ENCODE measurements around the gene RALGPS2. TPM values are rescaled to one million over a fixed set of nuclear protein-coding genes. Genes with fewer than 3 reads are reported as not detected.

Gene RALGPS2
- total RNA-seq, 1 experiment from 2014 or later = 19.3 TPM

DNA sequence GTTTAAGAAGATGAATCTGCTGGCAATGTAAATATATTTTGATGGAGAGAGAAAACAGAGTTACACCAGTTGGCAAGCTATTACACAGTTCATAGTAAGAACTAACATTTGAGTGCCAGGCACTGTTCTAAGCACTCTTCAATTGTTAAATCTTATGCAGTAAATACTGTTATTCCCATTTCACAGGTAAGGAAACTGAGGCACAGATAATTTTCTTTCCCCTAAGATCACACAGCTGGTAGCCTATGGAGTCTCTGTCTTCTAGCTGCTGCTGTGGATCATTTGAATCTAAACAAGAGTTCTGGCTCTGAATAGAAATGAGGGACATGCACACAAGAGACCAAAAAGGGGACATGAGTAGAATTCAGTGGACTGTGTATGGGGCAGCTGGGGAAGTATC, 137.8 kb downstream of the RALGPS2 start:
- H3K4me3 ChIP-seq (ENCODE audit: low read length) = no peak overlapping the region
- no peaks in the 10 kb centered on the region for H3K79me2 ChIP-seq (ENCODE audit: low read length)

DNA sequence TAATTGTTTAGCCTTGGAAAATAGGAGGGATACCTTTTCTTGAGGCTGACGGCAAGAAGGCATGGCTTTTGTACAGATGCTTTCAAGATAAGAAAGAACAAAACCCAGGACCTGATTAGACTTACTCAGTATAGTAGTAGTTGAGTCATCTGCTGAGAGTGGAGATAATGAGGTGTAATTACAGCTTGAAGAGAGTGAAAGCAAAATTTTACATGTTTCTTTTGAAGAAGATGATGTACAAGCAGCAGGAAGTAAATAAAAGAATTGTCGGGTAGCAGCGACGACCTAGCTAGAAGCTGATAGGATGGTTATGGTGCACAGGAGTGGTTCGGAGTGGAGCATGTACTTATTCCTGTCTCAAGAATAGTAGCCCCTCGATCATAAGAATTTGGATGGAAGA, 139.3 kb downstream of the RALGPS2 start:
- no peaks in the 10 kb centered on the region for H3K27me3 ChIP-seq (ENCODE audit: low read length)
- BruUV-seq (replicated peaks) = no TSS peak
- H3K36me3 ChIP-seq (ENCODE audit: low read depth, low read length) = no peaks in the 10 kb centered on the region
- ChIA-PET CTCF (no interaction called here), POLR2A (ENCODE audit: unreplicated experiment) (no interaction called here)
- DNase-seq (no peak), ATAC-seq (no peak)
- no peaks in the 10 kb centered on the region for H3K9me2 ChIP-seq (replicated peaks; ENCODE audit: low read length)
- intact Hi-C loops (cut with micrococcal nuclease) = no loop called here
- no peak overlapping the region for H2AFZ ChIP-seq (ENCODE audit: low read length)
- H4K20me1 ChIP-seq (ENCODE audit: low read length) = no peaks in the 10 kb centered on the region
- no peaks in the 10 kb centered on the region for H3F3A ChIP-seq (ENCODE audit: low read length, unreplicated experiment)
- H3K4me1 ChIP-seq (ENCODE audit: insufficient read depth, low read length) = no peaks in the 10 kb centered on the region
- no peaks in the 10 kb centered on the region for H3K79me2 ChIP-seq (ENCODE audit: low read length)
- no peak overlapping the region for H3K4me3 ChIP-seq (ENCODE audit: low read length)
- H3K4me2 ChIP-seq (ENCODE audit: low read length) = no peak overlapping the region
- no peak overlapping the region for H3K27ac ChIP-seq (ENCODE audit: low read length)
- TF ChIP-seq, protein P1, sequence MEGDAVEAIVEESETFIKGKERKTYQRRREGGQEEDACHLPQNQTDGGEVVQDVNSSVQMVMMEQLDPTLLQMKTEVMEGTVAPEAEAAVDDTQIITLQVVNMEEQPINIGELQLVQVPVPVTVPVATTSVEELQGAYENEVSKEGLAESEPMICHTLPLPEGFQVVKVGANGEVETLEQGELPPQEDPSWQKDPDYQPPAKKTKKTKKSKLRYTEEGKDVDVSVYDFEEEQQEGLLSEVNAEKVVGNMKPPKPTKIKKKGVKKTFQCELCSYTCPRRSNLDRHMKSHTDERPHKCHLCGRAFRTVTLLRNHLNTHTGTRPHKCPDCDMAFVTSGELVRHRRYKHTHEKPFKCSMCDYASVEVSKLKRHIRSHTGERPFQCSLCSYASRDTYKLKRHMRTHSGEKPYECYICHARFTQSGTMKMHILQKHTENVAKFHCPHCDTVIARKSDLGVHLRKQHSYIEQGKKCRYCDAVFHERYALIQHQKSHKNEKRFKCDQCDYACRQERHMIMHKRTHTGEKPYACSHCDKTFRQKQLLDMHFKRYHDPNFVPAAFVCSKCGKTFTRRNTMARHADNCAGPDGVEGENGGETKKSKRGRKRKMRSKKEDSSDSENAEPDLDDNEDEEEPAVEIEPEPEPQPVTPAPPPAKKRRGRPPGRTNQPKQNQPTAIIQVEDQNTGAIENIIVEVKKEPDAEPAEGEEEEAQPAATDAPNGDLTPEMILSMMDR (conservative IDR thresholded peaks at IDR 0.05; ENCODE audit: low read depth, low read length) = no peak
- TF ChIP-seq EZH2phosphoT487 (IDR thresholded peaks at IDR 0.05; ENCODE audit: borderline replicate concordance, low read length) (no peak), EZH2 (IDR thresholded peaks at IDR 0.05; ENCODE audit: low read length, unreplicated experiment) (no peak)
- H3K9me3 ChIP-seq (ENCODE audit: low read length) = no peaks in the 10 kb centered on the region
- no peak overlapping the region for H3K9ac ChIP-seq (ENCODE audit: low read length)

More for the DNA sequence above, 137.8 kb downstream of the RALGPS2 start:
- ChIA-PET CTCF (no interaction called here), POLR2A (ENCODE audit: unreplicated experiment) (interaction anchor here (0.6 kb wide), 1 partner anchor 1449 kb away, joined by 3 read pairs; no protein-coding TSS in a partner anchor)
- ATAC-seq = no peak
- no peaks in the 10 kb centered on the region for H3K9me2 ChIP-seq (replicated peaks; ENCODE audit: low read length)
- no peaks in the 10 kb centered on the region for H3K9me3 ChIP-seq (ENCODE audit: low read length)
- H3F3A ChIP-seq (ENCODE audit: low read length, unreplicated experiment) = no peaks in the 10 kb centered on the region
- H3K36me3 ChIP-seq (ENCODE audit: low read depth, low read length) = no peaks in the 10 kb centered on the region
- H3K9ac ChIP-seq (ENCODE audit: low read length) = no peak overlapping the region
- intact Hi-C loops (cut with micrococcal nuclease) = no loop called here
- BruUV-seq (replicated peaks) = no TSS peak
- no peak overlapping the region for H2AFZ ChIP-seq (ENCODE audit: low read length)
- H3K27me3 ChIP-seq (ENCODE audit: low read length) = no peaks in the 10 kb centered on the region
- H3K4me1 ChIP-seq (ENCODE audit: insufficient read depth, low read length) = no peaks in the 10 kb centered on the region
- DNase-seq = no peak
- H3K27ac ChIP-seq (ENCODE audit: low read length) = no peak overlapping the region
- no peak overlapping the region for H3K4me2 ChIP-seq (ENCODE audit: low read length)
- H4K20me1 ChIP-seq (ENCODE audit: low read length) = no peaks in the 10 kb centered on the region
- TF ChIP-seq, protein P1 (conservative IDR thresholded peaks at IDR 0.05; ENCODE audit: low read depth, low read length) = no peak
- TF ChIP-seq EZH2phosphoT487 (IDR thresholded peaks at IDR 0.05; ENCODE audit: borderline replicate concordance, low read length) = no peak
- TF ChIP-seq EZH2 (IDR thresholded peaks at IDR 0.05; ENCODE audit: low read length, unreplicated experiment) = no peak

DNA sequence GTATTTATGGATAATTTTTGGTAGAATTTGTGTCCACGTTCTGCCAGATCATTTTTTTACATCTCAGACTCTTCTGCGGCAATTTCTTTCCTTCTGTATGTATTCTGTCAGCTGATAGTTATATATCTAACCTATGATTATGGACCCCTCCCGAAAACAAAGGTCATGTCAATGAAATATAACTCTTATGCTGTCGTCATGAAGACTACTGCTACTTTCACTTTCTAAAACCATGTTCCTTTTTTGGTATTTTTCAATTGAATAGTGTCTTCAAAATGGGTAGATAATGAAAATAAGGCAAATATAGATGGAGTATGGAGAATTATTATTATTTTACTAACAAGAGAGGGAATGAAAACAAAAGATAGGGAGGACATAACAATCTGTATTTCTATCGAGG, 142.6 kb downstream of the RALGPS2 start:
- CTCF ChIA-PET = no interaction called here
- POLR2A ChIA-PET (ENCODE audit: unreplicated experiment) = no interaction called here

More for the DNA sequence above, 142.6 kb downstream of the RALGPS2 start:
- BruUV-seq (replicated peaks) = no TSS peak
- Histone ChIP-seq H3K36me3 (ENCODE audit: low read depth, low read length) (no peaks in the 10 kb centered on the region), H3K4me1 (ENCODE audit: insufficient read depth, low read length) (no peaks in the 10 kb centered on the region), H3K79me2 (ENCODE audit: low read length) (no peaks in the 10 kb centered on the region), H3K4me2 (ENCODE audit: low read length) (no peak overlapping the region), H3K4me3 (ENCODE audit: low read length) (no peak overlapping the region), H3K27ac (ENCODE audit: low read length) (no peak overlapping the region), H3K27me3 (ENCODE audit: low read length) (no peaks in the 10 kb centered on the region), H3F3A (ENCODE audit: low read length, unreplicated experiment) (no peaks in the 10 kb centered on the region), H4K20me1 (ENCODE audit: low read length) (no peaks in the 10 kb centered on the region), H2AFZ (ENCODE audit: low read length) (no peak overlapping the region), H3K9ac (ENCODE audit: low read length) (no peak overlapping the region), H3K9me2 (replicated peaks; ENCODE audit: low read length) (no peaks in the 10 kb centered on the region), H3K9me3 (ENCODE audit: low read length) (no peaks in the 10 kb centered on the region)
- TF ChIP-seq, protein P1 (conservative IDR thresholded peaks at IDR 0.05; ENCODE audit: low read depth, low read length) = no peak
- TF ChIP-seq EZH2phosphoT487 (IDR thresholded peaks at IDR 0.05; ENCODE audit: borderline replicate concordance, low read length) = no peak
- TF ChIP-seq EZH2 (IDR thresholded peaks at IDR 0.05; ENCODE audit: low read length, unreplicated experiment) = no peak
- intact Hi-C loops (cut with micrococcal nuclease) = no loop called here
- ATAC-seq (no peak), DNase-seq (no peak)

Measured in PC-3 (cell line).